ENCODE data around the gene SLC12A5.

DNA sequence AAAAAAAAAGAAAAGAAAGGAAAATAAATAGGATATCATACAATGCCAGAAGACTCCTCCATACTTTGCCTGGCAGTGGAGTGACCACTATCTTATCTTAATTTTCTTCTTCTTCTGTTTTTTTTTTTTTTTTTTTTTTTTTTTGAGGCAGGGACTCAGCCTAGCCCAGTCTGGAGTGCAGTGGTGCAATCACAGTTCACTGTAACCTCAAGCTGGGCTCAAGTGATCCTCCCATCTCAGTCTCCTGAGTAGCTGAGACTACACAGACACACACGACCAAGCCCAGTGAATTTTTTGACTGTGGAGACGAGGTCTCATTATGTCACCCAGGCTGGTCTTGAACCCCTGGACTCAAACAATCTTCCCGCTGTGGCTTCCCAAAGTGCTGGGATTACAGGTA is 37.4 kb upstream of the SLC12A5 start:
- TF ChIP-seq CTCF (IDR thresholded peaks at IDR 0.05) (no peak), POLR2A (IDR thresholded peaks at IDR 0.05) (no peak)
